HepG2 (cell line): ENCODE results near the gene SOCS3. TPM values are rescaled to one million over a fixed set of nuclear protein-coding genes. Genes with fewer than 3 reads are reported as not detected.

Source experiments
- ARHGAP35 ChIP-seq: sonication (generic); formaldehyde crosslinking; IDR thresholded peaks from 2 replicates; pipeline ENCODE4 v1.9.0; 2022; ENCODE audit warnings: mild to moderate bottlenecking, inconsistent platforms, moderate library complexity, missing genetic modification reagents, borderline replicate concordance
- BCL6 ChIP-seq: IDR thresholded peaks from 2 replicates; pipeline ENCODE4 v1.6.1; 2016; ENCODE audit warnings: missing genetic modification reagents, missing compliant biosample characterization
- CEBPB ChIP-seq: IDR thresholded peaks from 2 replicates; pipeline ENCODE4 v1.6.1; 2011; ENCODE audit warnings: low read depth, low read length, improper control_type of control experiment, borderline replicate concordance
- HHEX ChIP-seq: IDR thresholded peaks from 2 replicates; pipeline ENCODE4 v1.6.1; 2016; ENCODE audit warnings: control low read depth
- NBN ChIP-seq: fragments of 450-650 bp; conservative IDR thresholded peaks from 2 replicates; pipeline ENCODE4 v1.6.1; 2017
- RARA ChIP-seq: IDR thresholded peaks from 2 replicates; pipeline ENCODE4 v1.6.1; 2016; ENCODE audit warnings: missing genetic modification reagents, missing compliant biosample characterization
- REPIN1 ChIP-seq: sonication (generic); formaldehyde crosslinking; IDR thresholded peaks from 2 replicates; pipeline ENCODE4 v1.8.0; 2022; ENCODE audit warnings: missing genetic modification reagents, low read depth, mild to moderate bottlenecking, borderline replicate concordance
- SNRNP70 ChIP-seq: fragments of 200-400 bp; formaldehyde crosslinking; IDR thresholded peaks from 2 replicates; pipeline ENCODE4 v1.6.1; 2017; ENCODE audit warnings: mild to moderate bottlenecking, low read depth, low read length, moderate library complexity
- TEAD2 ChIP-seq: sonication (generic); formaldehyde crosslinking; IDR thresholded peaks from 2 replicates; pipeline ENCODE4 v1.9.0; 2021; ENCODE audit warnings: missing genetic modification reagents
- polyA plus RNA-seq, 8 experiments: library from polyadenylated mRNA; depleted of rRNA in 3 of 8; stranded (reverse) in 7 of 8; unstranded in 1 of 8; fragments of >200 nt; fragmentation: Illumina TruSeq in 4 of 8; extraction: Trizol in 4 of 8; gene quantifications; 2 replicates each; pipeline versions ENCODE4 v1.2.1 to v1.2.3, GENCODE V29; 2011 to 2016; ENCODE audit warnings: low read depth in 4 of 8, missing spikeins in 1 of 8, mixed read lengths in 1 of 8; ENCODE audit not compliant: insufficient read depth in 1 of 8
- total RNA-seq, 5 experiments: library from RNA; depleted of rRNA; stranded (reverse); fragments of >200 nt; fragmentation: Illumina TruSeq; extraction: Trizol; gene quantifications; 2 replicates each; pipeline ENCODE4 v1.2.3, GENCODE V29; 2016; ENCODE audit warnings: low read depth in 1 of 5
- TF ChIP-seq, protein P1 (sequence below): fragments of 450-650 bp; IDR thresholded peaks from 2 replicates; pipeline ENCODE4 v1.6.1; 2016
- TF ChIP-seq, protein P2 (sequence below): sonication (generic); formaldehyde crosslinking; IDR thresholded peaks from 2 replicates; pipeline ENCODE4 v1.8.1; 2023; ENCODE audit warnings: missing genetic modification reagents, mild to moderate bottlenecking, borderline replicate concordance
- TF ChIP-seq, protein P3 (sequence below): sonication (generic); formaldehyde crosslinking; IDR thresholded peaks from 2 replicates; pipeline ENCODE4 v1.8.1; 2023; ENCODE audit warnings: missing genetic modification reagents, inconsistent platforms, borderline replicate concordance
- TF ChIP-seq, protein P4 (sequence below): sonication (generic); formaldehyde crosslinking; IDR thresholded peaks from 2 replicates; pipeline ENCODE4 v1.4.0; 2020; ENCODE audit warnings: low read depth, missing genetic modification reagents

SOCS3 gene
- total and polyA plus RNA-seq, 2 of the 13 experiments (the other 11 are each of a cell fraction or from before 2014, with no cell fraction given), result 0.77 to 2.4 TPM

DNA sequence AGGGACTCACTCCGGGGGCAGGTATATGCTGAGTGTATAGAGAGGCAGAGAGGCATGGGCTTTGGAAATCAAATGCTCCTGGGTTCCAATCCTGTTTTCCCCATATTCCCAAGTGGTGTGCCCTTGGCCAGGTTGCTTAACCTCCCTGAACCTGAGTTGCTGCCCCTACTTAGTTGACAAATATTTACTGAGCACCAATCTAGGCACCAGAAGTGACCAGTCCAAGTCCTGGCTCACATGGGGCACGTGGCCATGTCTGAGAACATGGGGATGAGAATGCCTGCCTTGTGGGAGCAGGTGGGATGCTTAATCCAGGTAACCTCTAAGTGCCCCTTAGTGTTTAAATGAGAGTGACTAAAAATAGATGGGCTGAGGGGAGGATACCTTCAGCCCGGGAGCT, 4.2 kb downstream of the SOCS3 start (continued):
- TF ChIP-seq, protein P1, sequence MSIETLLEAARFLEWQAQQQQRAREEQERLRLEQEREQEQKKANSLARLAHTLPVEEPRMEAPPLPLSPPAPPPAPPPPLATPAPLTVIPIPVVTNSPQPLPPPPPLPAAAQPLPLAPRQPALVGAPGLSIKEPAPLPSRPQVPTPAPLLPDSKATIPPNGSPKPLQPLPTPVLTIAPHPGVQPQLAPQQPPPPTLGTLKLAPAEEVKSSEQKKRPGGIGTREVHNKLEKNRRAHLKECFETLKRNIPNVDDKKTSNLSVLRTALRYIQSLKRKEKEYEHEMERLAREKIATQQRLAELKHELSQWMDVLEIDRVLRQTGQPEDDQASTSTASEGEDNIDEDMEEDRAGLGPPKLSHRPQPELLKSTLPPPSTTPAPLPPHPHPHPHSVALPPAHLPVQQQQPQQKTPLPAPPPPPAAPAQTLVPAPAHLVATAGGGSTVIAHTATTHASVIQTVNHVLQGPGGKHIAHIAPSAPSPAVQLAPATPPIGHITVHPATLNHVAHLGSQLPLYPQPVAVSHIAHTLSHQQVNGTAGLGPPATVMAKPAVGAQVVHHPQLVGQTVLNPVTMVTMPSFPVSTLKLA, result peak; percentile 44; the same call in 1 of the 2 replicates
- TF ChIP-seq TEAD2 (CRISPR knock-in tag) (no peak), ARHGAP35 (CRISPR knock-in tag) (no peak), CEBPB (peak; percentile 17; the same call in 1 of the 2 replicates), BCL6 (CRISPR knock-in tag) (peak; percentile 55; the same call in 1 of the 2 replicates), RARA (peak; percentile 59), REPIN1 (CRISPR knock-in tag) (no peak), HHEX (peak; percentile 44), SNRNP70 (no peak), NBN (no peak)
- TF ChIP-seq, protein P2, sequence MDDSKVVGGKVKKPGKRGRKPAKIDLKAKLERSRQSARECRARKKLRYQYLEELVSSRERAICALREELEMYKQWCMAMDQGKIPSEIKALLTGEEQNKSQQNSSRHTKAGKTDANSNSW (CRISPR knock-in tag), result no peak
- TF ChIP-seq, protein P3, sequence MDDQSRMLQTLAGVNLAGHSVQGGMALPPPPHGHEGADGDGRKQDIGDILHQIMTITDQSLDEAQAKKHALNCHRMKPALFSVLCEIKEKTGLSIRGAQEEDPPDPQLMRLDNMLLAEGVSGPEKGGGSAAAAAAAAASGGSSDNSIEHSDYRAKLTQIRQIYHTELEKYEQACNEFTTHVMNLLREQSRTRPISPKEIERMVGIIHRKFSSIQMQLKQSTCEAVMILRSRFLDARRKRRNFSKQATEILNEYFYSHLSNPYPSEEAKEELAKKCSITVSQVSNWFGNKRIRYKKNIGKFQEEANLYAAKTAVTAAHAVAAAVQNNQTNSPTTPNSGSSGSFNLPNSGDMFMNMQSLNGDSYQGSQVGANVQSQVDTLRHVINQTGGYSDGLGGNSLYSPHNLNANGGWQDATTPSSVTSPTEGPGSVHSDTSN, result no peak
- TF ChIP-seq, protein P4, sequence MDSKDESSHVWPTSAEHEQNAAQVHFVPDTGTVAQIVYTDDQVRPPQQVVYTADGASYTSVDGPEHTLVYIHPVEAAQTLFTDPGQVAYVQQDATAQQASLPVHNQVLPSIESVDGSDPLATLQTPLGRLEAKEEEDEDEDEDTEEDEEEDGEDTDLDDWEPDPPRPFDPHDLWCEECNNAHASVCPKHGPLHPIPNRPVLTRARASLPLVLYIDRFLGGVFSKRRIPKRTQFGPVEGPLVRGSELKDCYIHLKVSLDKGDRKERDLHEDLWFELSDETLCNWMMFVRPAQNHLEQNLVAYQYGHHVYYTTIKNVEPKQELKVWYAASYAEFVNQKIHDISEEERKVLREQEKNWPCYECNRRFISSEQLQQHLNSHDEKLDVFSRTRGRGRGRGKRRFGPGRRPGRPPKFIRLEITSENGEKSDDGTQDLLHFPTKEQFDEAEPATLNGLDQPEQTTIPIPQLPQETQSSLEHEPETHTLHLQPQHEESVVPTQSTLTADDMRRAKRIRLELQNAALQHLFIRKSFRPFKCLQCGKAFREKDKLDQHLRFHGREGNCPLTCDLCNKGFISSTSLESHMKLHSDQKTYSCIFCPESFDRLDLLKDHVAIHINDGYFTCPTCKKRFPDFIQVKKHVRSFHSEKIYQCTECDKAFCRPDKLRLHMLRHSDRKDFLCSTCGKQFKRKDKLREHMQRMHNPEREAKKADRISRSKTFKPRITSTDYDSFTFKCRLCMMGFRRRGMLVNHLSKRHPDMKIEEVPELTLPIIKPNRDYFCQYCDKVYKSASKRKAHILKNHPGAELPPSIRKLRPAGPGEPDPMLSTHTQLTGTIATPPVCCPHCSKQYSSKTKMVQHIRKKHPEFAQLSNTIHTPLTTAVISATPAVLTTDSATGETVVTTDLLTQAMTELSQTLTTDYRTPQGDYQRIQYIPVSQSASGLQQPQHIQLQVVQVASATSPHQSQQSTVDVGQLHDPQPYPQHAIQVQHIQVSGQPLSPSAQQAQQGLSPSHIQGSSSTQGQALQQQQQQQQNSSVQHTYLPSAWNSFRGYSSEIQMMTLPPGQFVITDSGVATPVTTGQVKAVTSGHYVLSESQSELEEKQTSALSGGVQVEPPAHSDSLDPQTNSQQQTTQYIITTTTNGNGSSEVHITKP (CRISPR knock-in tag), result 0 out of 2 replicates have a peak, but pooled peaks have one; percentile 7
